DOHH2 (cell line): ENCODE data around the gene C1orf174.

ENCODE experiments used
- H3F3A ChIP-seq: fragments of 200-600 bp; sonication (generic), shearing (Covaris generic); 2 replicates; pipeline ENCODE4 v1.6.0; 2016; ENCODE audit warnings: antibody characterized with exemption, mild to moderate bottlenecking; ENCODE audit not compliant: control insufficient read depth, insufficient read depth
- H3K27ac ChIP-seq: fragments of 200-600 bp; sonication (generic); 2 replicates; pipeline ENCODE4 v1.5.1; 2014; ENCODE audit warnings: low read depth, mild to moderate bottlenecking, low read length, moderate library complexity
- H3K27me3 ChIP-seq: fragments of 200-600 bp; sonication (generic); 2 replicates; pipeline ENCODE4 v1.6.1; 2014; ENCODE audit warnings: mild to moderate bottlenecking, low read length, mixed read lengths; ENCODE audit not compliant: control insufficient read depth
- H3K36me3 ChIP-seq: fragments of 200-600 bp; sonication (generic); 2 replicates; pipeline ENCODE4 v1.6.1; 2014; ENCODE audit warnings: mild to moderate bottlenecking, low read length, moderate library complexity, mixed read lengths; ENCODE audit not compliant: control insufficient read depth
- H3K4me1 ChIP-seq: fragments of 200-600 bp; sonication (generic); 2 replicates; pipeline ENCODE4 v1.6.1; 2014; ENCODE audit warnings: mild to moderate bottlenecking, low read length, mixed read lengths; ENCODE audit not compliant: control insufficient read depth
- H3K4me2 ChIP-seq: fragments of 200-600 bp; sonication (generic); 2 replicates; pipeline ENCODE4 v1.6.0; 2014; ENCODE audit warnings: mild to moderate bottlenecking, low read length, moderate library complexity
- H3K4me3 ChIP-seq: fragments of 200-600 bp; sonication (generic); 2 replicates; pipeline ENCODE4 v1.5.1; 2014; ENCODE audit warnings: mild to moderate bottlenecking, low read length, mixed read lengths
- H3K79me2 ChIP-seq: fragments of 200-600 bp; sonication (generic); 2 replicates; pipeline ENCODE4 v1.6.1; 2014; ENCODE audit warnings: mild to moderate bottlenecking, low read length, mixed read lengths; ENCODE audit not compliant: control insufficient read depth
- H3K9me2 ChIP-seq: fragments of 200-600 bp; sonication (generic); replicated peaks from 2 replicates; pipeline ENCODE4 v1.6.1; 2014; ENCODE audit warnings: mild to moderate bottlenecking, low read length, mixed read lengths; ENCODE audit not compliant: control insufficient read depth
- H3K9me3 ChIP-seq: fragments of 200-600 bp; sonication (generic); 2 replicates; pipeline ENCODE4 v1.6.1; 2014; ENCODE audit warnings: antibody characterized with exemption, low read length, mixed read lengths; ENCODE audit not compliant: control insufficient read depth, insufficient read depth
- H4K20me1 ChIP-seq: fragments of 200-600 bp; sonication (generic); 2 replicates; pipeline ENCODE4 v1.6.0; 2014; ENCODE audit warnings: low read depth, mild to moderate bottlenecking, antibody characterized with exemption, low read length, moderate library complexity; ENCODE audit not compliant: control insufficient read depth, insufficient read depth
- CTCF ChIP-seq: fragments of 200-600 bp; sonication (generic); IDR thresholded peaks from one replicate; pipeline ENCODE4 v1.5.1; 2014; ENCODE audit warnings: antibody characterized with exemption, mild to moderate bottlenecking, low read depth, low read length; ENCODE audit not compliant: poor library complexity, severe bottlenecking
- EZH2phosphoT487 ChIP-seq: fragments of 200-600 bp; sonication (generic); IDR thresholded peaks from 2 replicates; pipeline ENCODE4 v1.6.1; 2017; ENCODE audit warnings: borderline replicate concordance, mild to moderate bottlenecking, antibody characterized with exemption, low read length, moderate library complexity, mixed read lengths

C1orf174 gene

GRCh38 chr1:3864884-3865283 lies 35.2 kb downstream of the C1orf174 start:
- Histone ChIP-seq H3K4me1 (no peaks in the 10 kb centered on the region), H3K4me2 (no peak overlapping the region), H3K27ac (no peak overlapping the region), H3K9me3 (no peaks in the 10 kb centered on the region; the same call in 1 of the 2 replicates), H3K9me2 (no peaks in the 10 kb centered on the region), H3K36me3 (peaks cover 10% of the 10 kb centered on the region), H4K20me1 (no peaks in the 10 kb centered on the region), H3K27me3 (no peaks in the 10 kb centered on the region), H3K4me3 (no peak overlapping the region), H3K79me2 (no peaks in the 10 kb centered on the region), H3F3A (no peaks in the 10 kb centered on the region)
- TF ChIP-seq EZH2phosphoT487 (no peak), CTCF (no peak)

GRCh38 chr1:3863231-3863935 lies 36.7 kb downstream of the C1orf174 start:
- no peak overlapping the region for H3K4me3 ChIP-seq
- no peak for TF ChIP-seq EZH2phosphoT487
- no peak for TF ChIP-seq CTCF
- peaks cover 6% of the 10 kb centered on the region for H3K36me3 ChIP-seq
- H3K9me3 ChIP-seq, result no peaks in the 10 kb centered on the region; the same call in 1 of the 2 replicates
- H3K4me1 ChIP-seq, result peaks cover 3% of the 10 kb centered on the region
- H3F3A ChIP-seq, result no peaks in the 10 kb centered on the region
- peaks cover 12% of the 10 kb centered on the region for H3K79me2 ChIP-seq
- no peak overlapping the region for H3K4me2 ChIP-seq
- H3K9me2 ChIP-seq, result no peaks in the 10 kb centered on the region
- H3K27me3 ChIP-seq, result no peaks in the 10 kb centered on the region
- H3K27ac ChIP-seq, result no peak overlapping the region
- H4K20me1 ChIP-seq, result no peaks in the 10 kb centered on the region

- H3K36me3 ChIP-seq, result peaks cover 2% of the 10 kb centered on the region; the same call in 1 of the 2 replicates
- H3K4me2 ChIP-seq, result peak overlapping the region; percentile 94
- peak; percentile 13 for TF ChIP-seq CTCF
- no peak for TF ChIP-seq EZH2phosphoT487
- H3F3A ChIP-seq, result no peaks in the 10 kb centered on the region
- H3K27ac ChIP-seq, result no peak overlapping the region
- H3K27me3 ChIP-seq, result no peaks in the 10 kb centered on the region
- H3K4me3 ChIP-seq, result peak overlapping the region; percentile 78
- no peaks in the 10 kb centered on the region for H3K9me3 ChIP-seq
- 0 out of 2 replicates have a peak, but pooled peaks cover 5% of the 10 kb centered on the region for H4K20me1 ChIP-seq
- peaks cover 54% of the 10 kb centered on the region for H3K79me2 ChIP-seq
- H3K9me2 ChIP-seq, result no peaks in the 10 kb centered on the region
- H3K4me1 ChIP-seq, result peaks cover 21% of the 10 kb centered on the region
Observed at GRCh38 chr1:3858231-3858981, 41.7 kb downstream of the C1orf174 start.
